Measurements from ENCODE around the gene EIF5A2. TPM values are rescaled to one million over a fixed set of nuclear protein-coding genes. Genes with fewer than 3 reads are reported as not detected.

The EIF5A2 gene
- total and polyA plus RNA-seq, 7 donors = 1.4 to 10.5 (median 7.2) TPM

DNA sequence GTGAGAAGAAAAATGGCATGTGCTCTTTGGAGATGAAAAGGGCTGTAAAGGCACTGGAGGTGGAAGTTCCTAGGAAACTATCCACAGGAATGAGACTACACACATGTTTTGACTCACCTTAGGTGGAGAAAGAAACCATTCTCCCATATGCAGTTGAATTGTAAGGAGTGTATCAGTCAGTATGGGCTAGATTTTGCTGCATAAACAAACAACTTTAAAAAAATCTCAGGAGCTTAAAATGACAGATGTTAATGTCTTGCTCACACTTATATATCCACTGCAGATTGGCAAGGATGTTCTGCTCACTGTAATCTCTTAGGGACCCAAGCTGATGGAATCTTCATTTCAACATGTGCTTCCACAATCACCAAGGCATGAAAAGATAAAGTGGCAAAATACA, 64.1 kb downstream of the EIF5A2 start:
- intact Hi-C loops (cut with DNase I) = no loop called here
- Histone ChIP-seq H3K4me3 (no peak overlapping the region), H3K9me3 (peaks cover 0 to 4% (median 0%) of the 10 kb centered on the region in 4 donors), H3K4me1 (no peaks in the 10 kb centered on the region), H3K27me3 (no peaks in the 10 kb centered on the region), H3K36me3 (no peaks in the 10 kb centered on the region), H3K27ac (no peak overlapping the region)
- no peak for DNase-seq
- no peak for TF ChIP-seq POLR2AphosphoS5 (IDR thresholded peaks at IDR 0.05)
- TF ChIP-seq, protein P1, sequence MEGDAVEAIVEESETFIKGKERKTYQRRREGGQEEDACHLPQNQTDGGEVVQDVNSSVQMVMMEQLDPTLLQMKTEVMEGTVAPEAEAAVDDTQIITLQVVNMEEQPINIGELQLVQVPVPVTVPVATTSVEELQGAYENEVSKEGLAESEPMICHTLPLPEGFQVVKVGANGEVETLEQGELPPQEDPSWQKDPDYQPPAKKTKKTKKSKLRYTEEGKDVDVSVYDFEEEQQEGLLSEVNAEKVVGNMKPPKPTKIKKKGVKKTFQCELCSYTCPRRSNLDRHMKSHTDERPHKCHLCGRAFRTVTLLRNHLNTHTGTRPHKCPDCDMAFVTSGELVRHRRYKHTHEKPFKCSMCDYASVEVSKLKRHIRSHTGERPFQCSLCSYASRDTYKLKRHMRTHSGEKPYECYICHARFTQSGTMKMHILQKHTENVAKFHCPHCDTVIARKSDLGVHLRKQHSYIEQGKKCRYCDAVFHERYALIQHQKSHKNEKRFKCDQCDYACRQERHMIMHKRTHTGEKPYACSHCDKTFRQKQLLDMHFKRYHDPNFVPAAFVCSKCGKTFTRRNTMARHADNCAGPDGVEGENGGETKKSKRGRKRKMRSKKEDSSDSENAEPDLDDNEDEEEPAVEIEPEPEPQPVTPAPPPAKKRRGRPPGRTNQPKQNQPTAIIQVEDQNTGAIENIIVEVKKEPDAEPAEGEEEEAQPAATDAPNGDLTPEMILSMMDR (IDR thresholded peaks at IDR 0.05) = no peak
- TF ChIP-seq POLR2A (IDR thresholded peaks at IDR 0.05) = no peak
- TF ChIP-seq EP300 (IDR thresholded peaks at IDR 0.05) = no peak

DNA sequence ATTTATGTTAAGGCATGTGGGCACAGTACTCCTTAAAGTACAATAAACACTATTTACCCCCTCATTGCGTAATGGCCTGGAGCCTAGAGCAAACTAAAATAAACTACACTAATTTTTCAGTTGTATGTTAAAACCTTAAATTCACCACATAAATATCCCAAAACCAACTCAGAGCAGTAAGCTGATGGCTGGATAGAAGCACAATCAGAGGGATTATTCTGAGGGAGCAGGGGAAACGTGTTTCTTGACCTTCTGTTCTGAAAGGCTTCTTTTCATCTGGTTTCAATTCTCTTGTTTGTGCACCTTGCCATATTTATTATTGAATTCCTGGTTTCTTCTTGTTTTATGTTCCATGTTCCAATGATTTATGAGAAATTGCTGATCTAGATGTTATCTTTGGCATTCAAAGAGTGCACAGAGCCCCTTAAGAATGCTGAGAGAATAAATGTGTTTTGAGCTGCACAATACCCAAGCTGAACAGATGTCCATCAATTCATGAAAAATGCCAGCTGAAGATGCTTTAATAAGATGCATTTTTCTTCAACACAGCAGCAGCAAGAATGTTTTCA, 68.1 kb downstream of the EIF5A2 start:
- H3K27ac ChIP-seq = no peak overlapping the region

GRCh38 chr3:170839518-170840100, 68.8 kb downstream of the EIF5A2 start:
- intact Hi-C loops (cut with DNase I) = no loop called here
- TF ChIP-seq, protein P1 (IDR thresholded peaks at IDR 0.05) = no peak
- TF ChIP-seq POLR2AphosphoS5 (IDR thresholded peaks at IDR 0.05) = no peak
- no peak for TF ChIP-seq EP300 (IDR thresholded peaks at IDR 0.05)
- TF ChIP-seq POLR2A (IDR thresholded peaks at IDR 0.05) = no peak
- no peaks in the 10 kb centered on the region for H3K36me3 ChIP-seq
- DNase-seq = no peak
- no peaks in the 10 kb centered on the region for H3K27me3 ChIP-seq
- 92% methylated on average over 3 of the region's 3 CpGs for WGBS, 2 donors
- H3K27ac ChIP-seq = no peak overlapping the region
- no peak overlapping the region for H3K4me3 ChIP-seq
- H3K9me3 ChIP-seq = peaks cover 0 to 1% (median 0%) of the 10 kb centered on the region in 4 donors
- H3K4me1 ChIP-seq = no peaks in the 10 kb centered on the region

More for the DNA sequence above, 68.1 kb downstream of the EIF5A2 start:
- no peaks in the 10 kb centered on the region for H3K36me3 ChIP-seq
- no peaks in the 10 kb centered on the region for H3K4me1 ChIP-seq
- no peak overlapping the region for H3K4me3 ChIP-seq
- WGBS, 2 donors = 72 to 82% methylated on average over 2 of the region's 2 CpGs
- TF ChIP-seq, protein P1 (IDR thresholded peaks at IDR 0.05) = no peak
- TF ChIP-seq POLR2AphosphoS5 (IDR thresholded peaks at IDR 0.05) (no peak), POLR2A (IDR thresholded peaks at IDR 0.05) (no peak), EP300 (IDR thresholded peaks at IDR 0.05) (no peak)
- no peaks in the 10 kb centered on the region for H3K27me3 ChIP-seq
- DNase-seq = no peak
- peaks cover 0 to 4% (median 0%) of the 10 kb centered on the region in 4 donors for H3K9me3 ChIP-seq
- intact Hi-C loops (cut with DNase I) = no loop called here

Other genes with a start within 250 kb of the EIF5A2 start
- gene RPL22L1, start 38.4 kb downstream of the EIF5A2 start, total RNA-seq = 100 to 1,000 TPM in 1 of 4 donors, 10 to 100 TPM in 3; 69.6 to 113 (median 93.0) TPM
- gene RPL22L1, start 38.4 kb downstream of the EIF5A2 start, polyA plus RNA-seq = 100 to 1,000 TPM in 2 of 3 donors, 10 to 100 TPM in 1; 74.7 to 148 (median 145) TPM
- gene SLC2A2, start 118.1 kb upstream of the EIF5A2 start, total RNA-seq = not detected
- not detected for gene SLC2A2, start 118.1 kb upstream of the EIF5A2 start, polyA plus RNA-seq

Measured in sigmoid colon (tissue), 7 donors.